Right atrium auricular region (tissue), 2 donors: Measurements from ENCODE around the gene CAMTA1. TPM values are rescaled to one million over a fixed set of nuclear protein-coding genes. Genes with fewer than 3 reads are reported as not detected.

ENCODE experiments used
- DNase-seq: peaks from one replicate; pipeline ENCODE4 v3.0.0-alpha.2; 2019; ENCODE audit warnings: low spot score
- H3K27ac ChIP-seq, 2 donors: fragments of 200-600 bp; sonication (generic); 1 replicate in 1 of 2; 2 replicates in 1 of 2; pipeline ENCODE4 v1.5.1; 2016 to 2019
- H3K27me3 ChIP-seq, 2 donors: fragments of 200-600 bp; sonication (generic); one replicate each; pipeline versions ENCODE4 v1.5.1 to v1.6.0; 2017 to 2019
- H3K36me3 ChIP-seq: fragments of 200-600 bp; sonication (generic); one replicate; pipeline ENCODE4 v1.5.1; 2016
- H3K4me1 ChIP-seq, 2 donors: fragments of 200-600 bp; sonication (generic); one replicate each; pipeline versions ENCODE4 v1.5.1 to v1.6.0; 2017 to 2019
- H3K4me3 ChIP-seq, 2 donors: fragments of 200-600 bp; sonication (generic); 1 replicate in 1 of 2; 2 replicates in 1 of 2; pipeline ENCODE4 v1.5.1; 2017 to 2019; ENCODE audit warnings: mild to moderate bottlenecking in 1 of 2, moderate library complexity in 1 of 2
- H3K9me3 ChIP-seq, 2 donors: fragments of 200-600 bp; sonication (generic); one replicate each; pipeline ENCODE4 v1.5.1; 2019
- total RNA-seq, 2 donors: library from RNA; depleted of rRNA; stranded (reverse); fragments of >200 nt; gene quantifications; one replicate each; pipeline ENCODE4 v1.1.0, GENCODE V29; 2016
- TF ChIP-seq, protein P1 (sequence below), 2 donors: fragments of 200-600 bp; sonication (generic); IDR thresholded peaks; one replicate each; pipeline ENCODE4 v1.5.1; 2019; ENCODE audit warnings: antibody characterized with exemption in 2 of 2

The CAMTA1 gene
- total RNA-seq, 2 donors from 2014 or later, result 132 to 190 TPM

DNA sequence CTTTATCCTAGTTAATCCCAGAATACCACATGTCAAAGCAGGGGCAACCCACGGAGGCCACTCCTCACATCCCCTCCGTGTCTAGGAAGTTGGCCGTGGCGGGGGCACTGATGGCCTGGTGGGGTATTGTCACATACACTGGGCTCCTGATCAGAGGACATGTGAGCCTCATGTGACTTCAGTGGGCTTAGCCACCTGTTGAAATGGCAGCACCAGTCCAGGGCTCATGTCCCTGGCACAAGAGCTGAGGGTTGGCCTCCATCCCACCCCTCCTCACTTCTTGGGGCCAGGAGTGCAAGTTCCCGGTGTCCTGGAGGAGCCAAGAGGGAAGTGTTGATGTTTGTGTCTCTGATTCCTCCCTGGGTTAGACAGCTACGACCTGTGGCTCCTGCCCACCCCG is 313.4 kb downstream of the CAMTA1 start:
- H3K9me3 ChIP-seq, result no peaks in the 10 kb centered on the region
- H3K4me1 ChIP-seq, result no peaks in the 10 kb centered on the region
- no peak overlapping the region for H3K27ac ChIP-seq
- H3K36me3 ChIP-seq, result no peaks in the 10 kb centered on the region
- TF ChIP-seq, protein P1, sequence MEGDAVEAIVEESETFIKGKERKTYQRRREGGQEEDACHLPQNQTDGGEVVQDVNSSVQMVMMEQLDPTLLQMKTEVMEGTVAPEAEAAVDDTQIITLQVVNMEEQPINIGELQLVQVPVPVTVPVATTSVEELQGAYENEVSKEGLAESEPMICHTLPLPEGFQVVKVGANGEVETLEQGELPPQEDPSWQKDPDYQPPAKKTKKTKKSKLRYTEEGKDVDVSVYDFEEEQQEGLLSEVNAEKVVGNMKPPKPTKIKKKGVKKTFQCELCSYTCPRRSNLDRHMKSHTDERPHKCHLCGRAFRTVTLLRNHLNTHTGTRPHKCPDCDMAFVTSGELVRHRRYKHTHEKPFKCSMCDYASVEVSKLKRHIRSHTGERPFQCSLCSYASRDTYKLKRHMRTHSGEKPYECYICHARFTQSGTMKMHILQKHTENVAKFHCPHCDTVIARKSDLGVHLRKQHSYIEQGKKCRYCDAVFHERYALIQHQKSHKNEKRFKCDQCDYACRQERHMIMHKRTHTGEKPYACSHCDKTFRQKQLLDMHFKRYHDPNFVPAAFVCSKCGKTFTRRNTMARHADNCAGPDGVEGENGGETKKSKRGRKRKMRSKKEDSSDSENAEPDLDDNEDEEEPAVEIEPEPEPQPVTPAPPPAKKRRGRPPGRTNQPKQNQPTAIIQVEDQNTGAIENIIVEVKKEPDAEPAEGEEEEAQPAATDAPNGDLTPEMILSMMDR (IDR thresholded peaks at IDR 0.05), result no peak
- no peak overlapping the region for H3K4me3 ChIP-seq
- H3K27me3 ChIP-seq, result no peaks in the 10 kb centered on the region
- no peak for DNase-seq

DNA sequence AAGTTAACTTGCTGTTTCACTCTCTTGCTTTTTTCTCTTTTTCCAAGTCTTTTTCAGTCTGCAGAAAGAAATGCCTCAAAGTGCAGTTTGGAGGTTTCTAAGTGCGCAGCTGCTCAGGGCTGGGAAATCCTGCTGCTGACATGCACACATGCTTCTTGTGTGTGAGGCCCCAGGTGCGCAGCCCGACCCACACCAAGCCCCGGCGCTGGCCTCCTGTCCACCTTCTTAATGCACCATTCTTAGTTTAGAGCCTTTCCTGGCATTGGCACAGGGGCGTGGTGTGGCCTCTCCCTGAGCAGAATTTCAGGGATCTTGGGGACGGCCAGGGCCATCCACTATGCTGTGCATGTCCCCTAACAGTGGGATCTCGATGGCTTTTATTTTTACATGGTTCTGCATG is 315.2 kb downstream of the CAMTA1 start:
- no peak overlapping the region for H3K4me3 ChIP-seq

GRCh38 chr1:7101187-7101586 is 315.9 kb downstream of the CAMTA1 start:
- H3K27me3 ChIP-seq, result no peaks in the 10 kb centered on the region
- H3K4me1 ChIP-seq, result no peaks in the 10 kb centered on the region
- no peak overlapping the region for H3K4me3 ChIP-seq
- H3K27ac ChIP-seq, result no peak overlapping the region
- no peaks in the 10 kb centered on the region for H3K9me3 ChIP-seq
- H3K36me3 ChIP-seq, result no peaks in the 10 kb centered on the region
- no peak for DNase-seq
- TF ChIP-seq, protein P1 (IDR thresholded peaks at IDR 0.05), result no peak

More for the DNA sequence above, 315.2 kb downstream of the CAMTA1 start:
- H3K36me3 ChIP-seq, result no peaks in the 10 kb centered on the region
- H3K4me1 ChIP-seq, result no peaks in the 10 kb centered on the region
- no peaks in the 10 kb centered on the region for H3K27me3 ChIP-seq
- H3K9me3 ChIP-seq, result no peaks in the 10 kb centered on the region
- TF ChIP-seq, protein P1 (IDR thresholded peaks at IDR 0.05), result no peak
- DNase-seq, result no peak
- no peak overlapping the region for H3K27ac ChIP-seq

- H3K27ac ChIP-seq, result no peak overlapping the region
- DNase-seq, result no peak
- no peak overlapping the region for H3K4me3 ChIP-seq
- no peaks in the 10 kb centered on the region for H3K36me3 ChIP-seq
- H3K4me1 ChIP-seq, result no peaks in the 10 kb centered on the region
- TF ChIP-seq, protein P1 (IDR thresholded peaks at IDR 0.05), result no peak
- H3K9me3 ChIP-seq, result no peaks in the 10 kb centered on the region
- H3K27me3 ChIP-seq, result no peaks in the 10 kb centered on the region
These were observed 318.1 kb downstream of the CAMTA1 start for GRCh38 chr1:7103361-7103782.

DNA sequence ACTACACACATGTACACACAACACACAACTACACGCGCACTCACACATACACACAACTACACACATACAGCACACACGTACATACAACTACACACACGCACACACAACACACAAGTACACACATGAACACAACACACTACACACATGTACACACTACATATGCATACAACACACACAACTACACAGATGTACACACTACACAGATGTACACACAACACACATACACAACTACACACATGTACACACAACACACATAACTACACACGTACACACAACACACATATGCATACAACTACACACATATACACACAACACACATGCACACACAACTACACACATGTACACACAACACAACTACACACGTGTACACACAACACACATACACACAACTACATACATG is 318.6 kb downstream of the CAMTA1 start:
- Histone ChIP-seq H3K36me3 (no peaks in the 10 kb centered on the region), H3K27me3 (no peaks in the 10 kb centered on the region), H3K4me1 (no peaks in the 10 kb centered on the region), H3K4me3 (no peak overlapping the region), H3K9me3 (no peaks in the 10 kb centered on the region), H3K27ac (no peak overlapping the region)
- no peak for DNase-seq
- TF ChIP-seq, protein P1 (IDR thresholded peaks at IDR 0.05), result no peak

- Histone ChIP-seq H3K27ac (no peak overlapping the region), H3K4me1 (no peaks in the 10 kb centered on the region), H3K36me3 (no peaks in the 10 kb centered on the region), H3K27me3 (no peaks in the 10 kb centered on the region), H3K4me3 (no peak overlapping the region), H3K9me3 (no peaks in the 10 kb centered on the region)
- TF ChIP-seq, protein P1 (IDR thresholded peaks at IDR 0.05), result no peak
- no peak for DNase-seq
These were observed 319.1 kb downstream of the CAMTA1 start for GRCh38 chr1:7104339-7104738.
